ENCODE data around the gene NFKB1. TPM values are rescaled to one million over a fixed set of nuclear protein-coding genes. Genes with fewer than 3 reads are reported as not detected.

NFKB1 gene
- total and polyA plus RNA-seq, 12 donors = 8.2 to 49.1 (median 33.9) TPM

DNA sequence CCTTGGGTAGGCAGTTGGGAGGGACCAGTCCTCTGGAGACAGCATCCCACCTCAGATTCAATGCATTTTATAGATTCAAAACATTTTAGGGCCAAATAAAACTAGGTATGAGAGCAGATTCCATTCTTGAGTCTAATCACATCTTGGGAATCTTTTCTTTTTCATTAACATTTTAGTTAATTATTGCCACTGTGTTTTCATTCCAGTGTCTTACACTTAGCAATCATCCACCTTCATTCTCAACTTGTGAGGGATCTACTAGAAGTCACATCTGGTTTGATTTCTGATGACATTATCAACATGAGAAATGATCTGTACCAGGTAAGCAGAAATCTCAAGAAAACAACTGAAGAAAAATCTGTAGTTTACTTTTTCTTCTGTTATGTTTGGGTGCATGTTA lies 99.5 kb downstream of the NFKB1 start:
- peaks cover 0 to 73% of the 10 kb centered on the region in 2 donors for H3K36me3 ChIP-seq (replicated peaks in 1 of 2)
- H3K27ac ChIP-seq = no peak overlapping the region
- intact Hi-C loops (cut with DNase I) = loop anchor here in 1 of 2 donors (10.0 kb wide), 1 partner anchor 156 kb away; no protein-coding TSS in a partner anchor
- DNase-seq = no peak
- TF ChIP-seq POLR2A (IDR thresholded peaks at IDR 0.05) = no peak
- TF ChIP-seq, protein P1, sequence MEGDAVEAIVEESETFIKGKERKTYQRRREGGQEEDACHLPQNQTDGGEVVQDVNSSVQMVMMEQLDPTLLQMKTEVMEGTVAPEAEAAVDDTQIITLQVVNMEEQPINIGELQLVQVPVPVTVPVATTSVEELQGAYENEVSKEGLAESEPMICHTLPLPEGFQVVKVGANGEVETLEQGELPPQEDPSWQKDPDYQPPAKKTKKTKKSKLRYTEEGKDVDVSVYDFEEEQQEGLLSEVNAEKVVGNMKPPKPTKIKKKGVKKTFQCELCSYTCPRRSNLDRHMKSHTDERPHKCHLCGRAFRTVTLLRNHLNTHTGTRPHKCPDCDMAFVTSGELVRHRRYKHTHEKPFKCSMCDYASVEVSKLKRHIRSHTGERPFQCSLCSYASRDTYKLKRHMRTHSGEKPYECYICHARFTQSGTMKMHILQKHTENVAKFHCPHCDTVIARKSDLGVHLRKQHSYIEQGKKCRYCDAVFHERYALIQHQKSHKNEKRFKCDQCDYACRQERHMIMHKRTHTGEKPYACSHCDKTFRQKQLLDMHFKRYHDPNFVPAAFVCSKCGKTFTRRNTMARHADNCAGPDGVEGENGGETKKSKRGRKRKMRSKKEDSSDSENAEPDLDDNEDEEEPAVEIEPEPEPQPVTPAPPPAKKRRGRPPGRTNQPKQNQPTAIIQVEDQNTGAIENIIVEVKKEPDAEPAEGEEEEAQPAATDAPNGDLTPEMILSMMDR (IDR thresholded peaks at IDR 0.05) = no peak
- H3K9me3 ChIP-seq (replicated peaks in 1 of 3) = peaks cover 0 to 2% (median 0%) of the 10 kb centered on the region in 3 donors
- H3K27me3 ChIP-seq = no peaks in the 10 kb centered on the region
- H3K4me3 ChIP-seq = no peak overlapping the region
- peaks cover 0 to 5% of the 10 kb centered on the region in 2 donors for H3K4me1 ChIP-seq (replicated peaks in 1 of 2)

DNA sequence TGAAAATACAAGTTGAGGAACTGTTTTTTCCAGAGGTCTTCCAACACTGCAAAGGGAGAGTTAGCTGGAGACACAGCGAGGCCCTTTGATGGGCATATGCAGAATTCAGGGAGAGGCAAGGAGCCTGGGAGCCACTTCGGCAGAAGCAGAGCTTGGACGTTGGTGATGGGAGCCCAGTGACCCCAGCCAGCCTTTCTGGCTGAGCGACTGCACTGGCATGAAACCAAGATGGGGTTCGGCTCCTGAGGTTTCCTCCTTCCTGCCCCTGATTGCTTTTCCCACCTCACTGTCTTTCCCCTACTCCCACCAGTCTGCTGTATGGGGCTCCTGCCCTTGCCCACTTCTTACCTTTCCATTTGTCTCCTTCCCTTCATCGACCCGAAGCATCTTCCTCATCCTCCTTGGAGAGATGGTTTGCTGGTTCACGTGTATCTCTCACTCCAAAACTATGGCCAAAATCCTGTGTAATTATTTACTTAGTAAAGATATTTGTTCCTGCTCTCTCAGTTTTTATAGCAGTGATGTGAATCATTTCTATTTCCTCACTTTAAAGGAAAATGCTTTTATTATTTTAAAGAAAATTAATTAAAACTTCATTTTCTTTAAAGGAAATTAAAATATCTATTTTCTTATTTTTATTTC lies 100.5 kb downstream of the NFKB1 start:
- H3K27me3 ChIP-seq = no peaks in the 10 kb centered on the region
- no peak overlapping the region for H3K27ac ChIP-seq
- intact Hi-C loops (cut with DNase I) = loop anchor here in 1 of 2 donors (10.0 kb wide), 1 partner anchor 157 kb away; no protein-coding TSS in a partner anchor
- no peak for DNase-seq
- H3K4me3 ChIP-seq = no peak overlapping the region
- H3K4me1 ChIP-seq (replicated peaks in 1 of 2) = peaks cover 0 to 5% of the 10 kb centered on the region in 2 donors
- H3K9me3 ChIP-seq (replicated peaks in 1 of 3) = peaks cover 0 to 2% (median 0%) of the 10 kb centered on the region in 3 donors
- TF ChIP-seq, protein P1 (IDR thresholded peaks at IDR 0.05) = no peak
- no peak for TF ChIP-seq POLR2A (IDR thresholded peaks at IDR 0.05)
- WGBS, 4 donors = 91 to 98% (median 94%) methylated on average over 8 of the region's 8 CpGs
- H3K36me3 ChIP-seq (replicated peaks in 1 of 2) = peaks cover 0 to 70% of the 10 kb centered on the region in 2 donors

- Histone ChIP-seq H3K4me3 (no peak overlapping the region), H3K36me3 (replicated peaks in 1 of 2) (peaks cover 0 to 71% of the 10 kb centered on the region in 2 donors), H3K9me3 (replicated peaks in 1 of 3) (peaks cover 0 to 2% (median 0%) of the 10 kb centered on the region in 3 donors), H3K27ac (no peak overlapping the region), H3K27me3 (no peaks in the 10 kb centered on the region), H3K4me1 (replicated peaks in 1 of 2) (peaks cover 0 to 4% of the 10 kb centered on the region in 2 donors)
- 73 to 81% (median 79%) methylated on average over 2 of the region's 2 CpGs for WGBS, 4 donors
- no peak for TF ChIP-seq POLR2A (IDR thresholded peaks at IDR 0.05)
- TF ChIP-seq, protein P1 (IDR thresholded peaks at IDR 0.05) = no peak
- DNase-seq = no peak
- intact Hi-C loops (cut with DNase I) = loop anchor here in 1 of 2 donors (10.0 kb wide), 1 partner anchor 160 kb away; no protein-coding TSS in a partner anchor
These were observed 103.2 kb downstream of the NFKB1 start for GRCh38 chr4:102604222-102604940.

GRCh38 chr4:102606261-102606660 lies 105.1 kb downstream of the NFKB1 start:
- Histone ChIP-seq H3K27me3 (no peaks in the 10 kb centered on the region), H3K4me3 (no peak overlapping the region), H3K9me3 (replicated peaks in 1 of 3) (peaks cover 0 to 2% (median 0%) of the 10 kb centered on the region in 3 donors), H3K27ac (no peak overlapping the region), H3K4me1 (replicated peaks in 1 of 2) (no peaks in the 10 kb centered on the region), H3K36me3 (replicated peaks in 1 of 2) (peaks cover 0 to 88% of the 10 kb centered on the region in 2 donors)
- intact Hi-C loops (cut with DNase I) = loop anchor here in 1 of 2 donors (10.0 kb wide), 1 partner anchor 161 kb away; no protein-coding TSS in a partner anchor
- 82 to 100% (median 88%) methylated on average over 1 to 3 of the region's 3 CpGs for WGBS, 4 donors
- TF ChIP-seq POLR2A (IDR thresholded peaks at IDR 0.05) = no peak
- TF ChIP-seq, protein P1 (IDR thresholded peaks at IDR 0.05) = no peak
- DNase-seq = no peak

Data from adrenal gland (tissue), 12 donors.